ENCODE results near the gene KIF24.
"Not testable (repeated sequence)": the region's sequence is repeated elsewhere in the genome, so short reads cannot be mapped to it uniquely, and the experiment has no call there.

The KIF24 gene

DNA sequence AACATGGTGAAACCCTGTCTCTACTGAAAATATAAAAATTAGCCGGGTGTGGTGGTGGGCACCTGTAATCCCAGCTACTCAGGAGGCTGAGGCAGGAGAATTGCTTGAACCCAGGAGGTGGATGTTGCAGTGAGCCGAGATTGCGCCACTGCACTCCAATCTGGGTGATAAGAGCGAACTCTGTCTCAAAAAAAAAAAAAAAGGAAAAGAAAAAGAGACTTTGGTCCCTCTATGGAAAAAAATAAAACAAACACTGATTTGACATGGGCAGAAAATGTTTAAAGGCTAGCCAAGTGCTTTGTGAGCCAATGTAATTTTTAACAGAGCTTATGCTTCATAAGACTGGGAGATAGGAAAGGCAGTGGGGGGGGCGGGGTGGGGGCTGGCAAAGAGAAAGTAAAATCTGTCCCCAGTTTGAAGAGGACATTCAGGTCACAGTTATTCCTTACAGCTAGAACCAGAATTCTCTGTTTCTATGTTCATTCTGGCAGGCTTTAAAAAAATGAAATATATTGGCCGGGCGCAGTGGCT is 23.1 kb upstream of the KIF24 start:
- H3K4me1 ChIP-seq (ENCODE audit: control insufficient read depth, insufficient read depth, low read length); H3K36me3 ChIP-seq (ENCODE audit: insufficient read depth, low read length); H3K4me2 ChIP-seq (ENCODE audit: low read length); H3K4me3 ChIP-seq (ENCODE audit: low read length); H3K9me3 ChIP-seq (replicated peaks; ENCODE audit: low read length); H3K9ac ChIP-seq (ENCODE audit: low read depth, low read length); H3K27me3 ChIP-seq (ENCODE audit: control insufficient read depth, insufficient read depth, low read length): not testable (repeated sequence)

DNA sequence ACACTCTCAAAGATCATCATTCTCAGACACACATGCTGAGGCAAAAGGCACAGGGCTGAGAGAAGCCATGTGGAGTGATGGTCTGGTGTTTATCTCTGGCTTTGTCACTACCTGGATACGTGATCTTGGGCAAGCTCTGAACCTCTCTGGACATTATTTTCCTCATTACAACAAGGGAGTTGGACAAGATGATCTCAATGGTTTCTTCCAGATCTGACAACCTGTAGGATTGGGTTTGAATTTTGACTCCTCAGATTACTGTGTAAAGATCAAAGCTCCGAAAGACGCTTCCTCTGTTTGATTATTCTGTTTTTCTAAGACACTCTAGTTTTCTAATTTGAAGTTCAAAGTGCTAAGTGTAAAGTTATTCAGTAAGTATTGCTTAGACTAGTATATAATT is 20.3 kb upstream of the KIF24 start:
- Histone ChIP-seq H3K4me3 (ENCODE audit: low read length) (no peak overlapping the region), H3K4me2 (ENCODE audit: low read length) (no peak overlapping the region), H3K27me3 (ENCODE audit: control insufficient read depth, insufficient read depth, low read length) (no peaks in the 10 kb centered on the region), H3K36me3 (ENCODE audit: insufficient read depth, low read length) (no peaks in the 10 kb centered on the region), H3K4me1 (ENCODE audit: control insufficient read depth, insufficient read depth, low read length) (no peaks in the 10 kb centered on the region), H3K9ac (ENCODE audit: low read depth, low read length) (no peak overlapping the region), H3K9me3 (replicated peaks; ENCODE audit: low read length) (no peaks in the 10 kb centered on the region)

DNA sequence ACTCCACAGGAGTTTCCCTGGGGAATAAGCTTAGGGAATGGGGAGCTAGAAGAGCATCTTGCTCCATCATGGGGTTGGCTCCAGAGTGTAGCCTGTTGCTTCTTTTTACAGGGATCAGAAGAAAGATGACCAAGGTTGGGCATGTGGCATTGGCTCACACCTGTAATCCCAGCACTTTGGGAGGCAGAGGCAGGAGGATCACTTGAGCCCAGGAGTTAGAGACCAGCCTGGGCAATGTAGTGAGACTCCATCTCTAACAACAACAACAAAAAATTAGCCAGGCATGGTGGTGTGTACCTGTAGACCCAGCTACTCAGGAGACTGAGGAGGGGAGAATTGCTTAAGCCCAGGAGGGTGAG is 18.7 kb upstream of the KIF24 start:
- Histone ChIP-seq H3K4me3 (ENCODE audit: low read length) (no peak overlapping the region), H3K4me1 (ENCODE audit: control insufficient read depth, insufficient read depth, low read length) (no peaks in the 10 kb centered on the region), H3K36me3 (ENCODE audit: insufficient read depth, low read length) (peaks cover 8% of the 10 kb centered on the region), H3K4me2 (ENCODE audit: low read length) (no peak overlapping the region), H3K9me3 (replicated peaks; ENCODE audit: low read length) (no peaks in the 10 kb centered on the region), H3K27me3 (ENCODE audit: control insufficient read depth, insufficient read depth, low read length) (no peaks in the 10 kb centered on the region), H3K9ac (ENCODE audit: low read depth, low read length) (no peak overlapping the region)

DNA sequence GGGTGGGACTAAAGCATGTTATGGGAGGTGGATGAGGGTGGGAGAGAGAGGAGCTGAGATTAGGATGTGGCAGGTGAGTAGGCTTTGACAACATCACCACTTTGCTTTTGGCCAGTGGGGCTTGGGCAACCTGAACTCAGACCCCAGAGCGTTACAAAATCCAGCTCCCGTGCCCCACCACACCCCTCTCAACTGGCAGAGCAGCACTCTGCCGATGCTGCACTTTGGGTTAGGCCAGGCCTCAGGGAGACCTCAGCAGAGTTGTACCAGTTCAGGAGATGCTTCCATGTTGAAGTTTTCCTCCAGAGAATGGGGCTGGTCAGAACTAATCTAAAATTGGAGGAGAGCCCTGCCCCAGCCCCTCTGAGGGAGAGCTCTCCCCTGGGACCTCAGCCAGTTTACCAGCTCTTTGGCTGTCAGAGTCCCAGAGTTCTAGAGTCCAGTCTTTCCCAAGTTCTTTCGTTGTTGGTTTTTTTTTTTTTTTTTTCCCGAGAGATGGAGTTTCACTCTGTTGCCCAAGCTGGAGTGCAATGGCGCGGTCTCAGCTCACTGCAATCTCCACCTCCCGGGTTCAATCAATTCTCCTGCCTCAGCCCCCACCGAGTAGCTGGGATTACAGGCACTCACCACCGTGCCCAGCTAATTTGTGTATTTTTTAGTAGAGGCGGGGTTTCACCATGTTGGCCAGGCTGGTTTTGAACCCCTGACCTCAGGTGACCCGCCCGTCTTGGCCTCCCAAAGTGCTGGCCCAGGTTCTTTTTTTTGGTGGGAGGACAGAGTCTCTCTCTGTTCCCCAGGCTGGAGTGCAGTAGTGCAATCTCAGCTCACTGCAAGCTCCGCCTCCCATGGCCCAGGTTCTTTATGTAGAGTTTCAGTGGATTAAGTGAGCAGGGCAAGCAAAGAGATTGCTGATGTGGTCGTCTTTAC is 18.1 kb upstream of the KIF24 start:
- H3K9ac ChIP-seq (ENCODE audit: low read depth, low read length) = no peak overlapping the region
- no peak overlapping the region for H3K4me3 ChIP-seq (ENCODE audit: low read length)
- H3K27me3 ChIP-seq (ENCODE audit: control insufficient read depth, insufficient read depth, low read length) = no peaks in the 10 kb centered on the region
- H3K4me2 ChIP-seq (ENCODE audit: low read length) = no peak overlapping the region
- peaks cover 12% of the 10 kb centered on the region for H3K36me3 ChIP-seq (ENCODE audit: insufficient read depth, low read length)
- H3K9me3 ChIP-seq (replicated peaks; ENCODE audit: low read length) = no peaks in the 10 kb centered on the region
- H3K4me1 ChIP-seq (ENCODE audit: control insufficient read depth, insufficient read depth, low read length) = no peaks in the 10 kb centered on the region

DNA sequence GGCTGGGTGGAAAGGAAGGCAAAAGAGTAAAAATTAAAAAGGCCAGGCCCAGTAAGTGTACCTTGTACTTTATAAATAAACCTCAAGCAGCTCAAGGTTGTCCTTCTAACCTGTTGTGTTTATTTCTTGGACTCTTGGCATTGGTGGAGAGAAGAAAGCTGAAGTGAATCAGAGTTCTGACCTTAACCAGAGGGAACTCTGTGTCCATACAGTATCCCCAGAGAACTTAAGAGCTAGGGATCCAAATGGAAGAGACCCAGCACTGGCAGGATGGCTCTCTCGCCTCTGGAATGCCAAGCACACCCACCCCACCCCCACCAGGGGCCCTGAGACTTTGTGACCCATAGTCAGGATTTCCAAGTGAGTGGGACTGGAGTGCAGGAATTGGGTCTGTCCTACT is 14.5 kb upstream of the KIF24 start:
- no peak overlapping the region for H3K9ac ChIP-seq (ENCODE audit: low read depth, low read length)
- H3K4me3 ChIP-seq (ENCODE audit: low read length) = no peak overlapping the region
- H3K4me2 ChIP-seq (ENCODE audit: low read length) = no peak overlapping the region
- no peaks in the 10 kb centered on the region for H3K27me3 ChIP-seq (ENCODE audit: control insufficient read depth, insufficient read depth, low read length)
- H3K36me3 ChIP-seq (ENCODE audit: insufficient read depth, low read length) = peaks cover 27% of the 10 kb centered on the region
- no peaks in the 10 kb centered on the region for H3K9me3 ChIP-seq (replicated peaks; ENCODE audit: low read length)
- H3K4me1 ChIP-seq (ENCODE audit: control insufficient read depth, insufficient read depth, low read length) = no peaks in the 10 kb centered on the region

DNA sequence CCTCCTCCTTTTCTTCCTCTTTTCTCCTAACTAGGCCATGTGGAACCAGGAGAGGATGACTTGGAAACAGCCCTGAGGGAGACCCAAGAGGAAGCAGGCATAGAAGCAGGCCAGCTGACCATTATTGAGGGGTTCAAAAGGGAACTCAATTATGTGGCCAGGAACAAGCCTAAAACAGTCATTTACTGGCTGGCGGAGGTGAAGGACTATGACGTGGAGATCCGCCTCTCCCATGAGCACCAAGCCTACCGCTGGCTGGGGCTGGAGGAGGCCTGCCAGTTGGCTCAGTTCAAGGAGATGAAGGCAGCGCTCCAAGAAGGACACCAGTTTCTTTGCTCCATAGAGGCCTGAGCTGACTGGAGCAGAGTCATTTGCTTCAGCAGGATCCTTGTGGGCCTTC is 14.0 kb upstream of the KIF24 start:
- H3K27me3 ChIP-seq (ENCODE audit: control insufficient read depth, insufficient read depth, low read length) = no peaks in the 10 kb centered on the region
- no peaks in the 10 kb centered on the region for H3K9me3 ChIP-seq (replicated peaks; ENCODE audit: low read length)
- H3K4me3 ChIP-seq (ENCODE audit: low read length) = no peak overlapping the region
- no peak overlapping the region for H3K4me2 ChIP-seq (ENCODE audit: low read length)
- H3K4me1 ChIP-seq (ENCODE audit: control insufficient read depth, insufficient read depth, low read length) = no peaks in the 10 kb centered on the region
- peaks cover 31% of the 10 kb centered on the region for H3K36me3 ChIP-seq (ENCODE audit: insufficient read depth, low read length)
- no peak overlapping the region for H3K9ac ChIP-seq (ENCODE audit: low read depth, low read length)

DNA sequence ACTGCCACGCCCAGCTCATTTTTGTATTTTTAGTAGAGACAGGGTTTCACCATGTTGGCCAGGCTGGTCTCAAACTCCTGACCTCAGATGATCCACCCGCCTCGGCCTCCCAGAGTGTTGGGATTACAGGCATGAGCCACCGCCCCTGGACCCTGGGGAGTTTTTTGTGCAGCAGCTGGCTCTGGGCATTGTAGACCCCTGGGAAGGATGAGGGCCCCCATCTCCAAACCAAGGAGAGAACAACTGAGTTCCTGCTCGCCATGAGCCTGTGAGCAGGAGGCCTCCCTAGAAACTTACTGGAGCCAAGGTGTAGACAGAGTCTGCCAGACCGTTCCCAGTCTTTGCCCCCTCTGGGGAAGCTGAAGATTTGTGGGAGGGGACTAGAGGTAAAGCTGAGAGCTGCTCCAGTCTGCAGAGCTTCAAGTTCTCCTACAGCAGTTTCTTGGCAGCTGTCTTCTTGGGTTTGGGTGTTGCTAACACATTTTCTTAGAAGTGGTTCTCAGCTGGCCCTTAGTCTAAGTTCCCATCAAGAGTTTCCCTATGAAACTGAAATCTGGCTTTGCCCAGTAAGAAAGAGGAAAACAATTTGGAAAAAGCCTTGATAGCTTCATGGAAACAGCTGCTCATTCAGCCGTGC is 12.7 kb upstream of the KIF24 start:
- no peaks in the 10 kb centered on the region for H3K9me3 ChIP-seq (replicated peaks; ENCODE audit: low read length)
- H3K9ac ChIP-seq (ENCODE audit: low read depth, low read length) = no peak overlapping the region
- H3K4me1 ChIP-seq (ENCODE audit: control insufficient read depth, insufficient read depth, low read length) = no peaks in the 10 kb centered on the region
- no peak overlapping the region for H3K4me2 ChIP-seq (ENCODE audit: low read length)
- peaks cover 31% of the 10 kb centered on the region for H3K36me3 ChIP-seq (ENCODE audit: insufficient read depth, low read length)
- H3K4me3 ChIP-seq (ENCODE audit: low read length) = no peak overlapping the region
- H3K27me3 ChIP-seq (ENCODE audit: control insufficient read depth, insufficient read depth, low read length) = no peaks in the 10 kb centered on the region

DNA sequence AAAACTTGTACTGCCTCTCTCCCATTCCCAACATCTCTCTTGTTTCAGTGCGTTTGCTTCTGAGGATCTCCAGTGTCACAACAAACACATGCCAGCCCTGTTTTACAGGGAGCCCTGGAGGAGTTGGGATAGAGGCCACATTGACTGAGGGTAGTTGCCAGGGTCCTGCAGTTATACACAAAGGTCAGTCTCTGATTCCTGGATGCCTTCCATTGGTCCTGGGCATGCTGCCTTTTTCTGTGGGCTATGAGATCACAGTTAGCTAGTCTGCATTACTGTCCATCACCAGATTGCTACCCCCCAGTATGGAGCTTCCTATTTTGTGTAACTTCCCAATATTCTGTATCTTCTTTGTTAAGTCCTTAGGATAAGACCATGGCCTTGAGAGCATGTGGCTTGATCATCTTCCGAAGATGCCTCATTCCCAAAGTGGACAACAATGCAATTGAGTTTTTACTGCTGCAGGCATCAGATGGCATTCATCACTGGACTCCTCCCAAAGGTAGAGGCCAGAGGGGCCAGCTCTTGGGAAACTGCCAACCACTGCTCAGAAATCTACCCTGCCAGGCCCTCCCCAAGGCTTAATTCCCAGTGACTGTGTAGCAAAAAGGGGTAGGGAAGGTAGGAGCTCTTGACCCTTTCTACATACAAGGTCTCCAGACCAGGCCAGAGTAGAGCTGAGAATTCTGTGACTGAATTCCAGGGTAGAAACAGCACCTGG is 9.8 kb upstream of the KIF24 start:
- H3K27me3 ChIP-seq (ENCODE audit: control insufficient read depth, insufficient read depth, low read length) = no peaks in the 10 kb centered on the region
- no peak overlapping the region for H3K4me2 ChIP-seq (ENCODE audit: low read length)
- H3K9me3 ChIP-seq (replicated peaks; ENCODE audit: low read length) = no peaks in the 10 kb centered on the region
- no peak overlapping the region for H3K4me3 ChIP-seq (ENCODE audit: low read length)
- no peaks in the 10 kb centered on the region for H3K4me1 ChIP-seq (ENCODE audit: control insufficient read depth, insufficient read depth, low read length)
- peaks cover 35% of the 10 kb centered on the region for H3K36me3 ChIP-seq (ENCODE audit: insufficient read depth, low read length)
- no peak overlapping the region for H3K9ac ChIP-seq (ENCODE audit: low read depth, low read length)

DNA sequence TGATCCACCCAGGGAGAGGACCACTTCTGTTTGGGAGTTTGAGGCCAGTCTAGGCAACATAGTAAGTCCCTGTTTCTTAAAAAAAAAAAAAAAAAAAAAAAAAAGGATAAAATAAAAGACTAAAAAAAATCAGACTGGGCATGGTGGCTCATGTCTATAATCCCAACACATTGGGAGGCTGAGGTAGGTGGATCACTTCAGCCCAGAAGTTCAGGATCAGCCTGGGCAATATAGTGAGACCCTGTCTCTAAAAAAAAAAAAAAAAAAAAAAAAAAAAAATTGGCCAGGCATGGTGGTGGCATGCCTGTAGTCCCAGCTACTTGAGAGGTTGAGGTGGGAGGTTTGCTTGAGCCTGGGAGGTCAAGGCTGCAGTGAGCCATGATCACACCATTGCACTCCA is 9.0 kb upstream of the KIF24 start:
- H3K9me3 ChIP-seq (replicated peaks; ENCODE audit: low read length); H3K4me2 ChIP-seq (ENCODE audit: low read length); H3K9ac ChIP-seq (ENCODE audit: low read depth, low read length); H3K4me3 ChIP-seq (ENCODE audit: low read length); H3K4me1 ChIP-seq (ENCODE audit: control insufficient read depth, insufficient read depth, low read length); H3K27me3 ChIP-seq (ENCODE audit: control insufficient read depth, insufficient read depth, low read length): not testable (repeated sequence)
- peaks cover 30% of the 10 kb centered on the region for H3K36me3 ChIP-seq (ENCODE audit: insufficient read depth, low read length)

DNA sequence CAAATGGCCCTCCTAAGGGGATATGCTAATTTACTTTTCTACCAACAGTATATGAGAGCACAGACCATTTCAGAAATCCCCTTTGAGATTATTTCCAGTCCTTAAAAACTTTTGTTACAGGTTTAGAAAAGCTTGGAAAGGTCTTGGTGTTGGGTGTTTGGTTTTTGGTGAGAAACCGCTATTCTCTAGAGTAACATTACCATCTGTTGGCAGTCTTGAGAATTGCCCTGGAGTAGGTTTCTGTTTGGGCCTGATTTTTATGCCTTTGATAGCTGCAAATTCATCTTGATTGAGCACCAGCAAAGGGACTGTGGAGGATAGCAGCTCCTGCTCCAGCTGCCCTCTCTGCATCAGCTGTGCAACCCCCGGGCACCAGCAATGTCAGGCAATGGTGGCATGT is 8.3 kb upstream of the KIF24 start:
- no peak overlapping the region for H3K4me2 ChIP-seq (ENCODE audit: low read length)
- H3K9me3 ChIP-seq (replicated peaks; ENCODE audit: low read length) = no peaks in the 10 kb centered on the region
- H3K36me3 ChIP-seq (ENCODE audit: insufficient read depth, low read length) = peaks cover 26% of the 10 kb centered on the region
- H3K27me3 ChIP-seq (ENCODE audit: control insufficient read depth, insufficient read depth, low read length) = no peaks in the 10 kb centered on the region
- no peaks in the 10 kb centered on the region for H3K4me1 ChIP-seq (ENCODE audit: control insufficient read depth, insufficient read depth, low read length)
- no peak overlapping the region for H3K9ac ChIP-seq (ENCODE audit: low read depth, low read length)
- H3K4me3 ChIP-seq (ENCODE audit: low read length) = no peak overlapping the region

DNA sequence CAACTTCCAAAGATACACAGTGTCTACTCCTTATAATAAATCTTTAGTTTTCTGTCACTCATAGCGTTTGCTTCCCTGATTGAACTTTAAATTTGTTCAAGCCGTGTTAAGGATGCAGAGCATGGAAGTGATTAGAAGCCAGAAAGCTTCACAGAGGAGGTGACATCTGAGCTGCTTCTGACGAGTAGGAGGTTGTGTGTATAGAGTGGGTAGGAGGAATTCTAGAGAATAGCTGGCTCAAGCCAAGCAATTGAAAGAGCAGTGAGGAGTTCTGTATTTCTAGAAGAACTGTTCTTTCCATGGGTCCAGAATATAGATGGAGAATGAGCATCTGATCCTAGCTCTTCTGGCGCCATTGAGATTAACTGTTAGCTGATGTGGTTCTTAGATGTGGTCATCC is 6.3 kb upstream of the KIF24 start:
- no peaks in the 10 kb centered on the region for H3K27me3 ChIP-seq (ENCODE audit: control insufficient read depth, insufficient read depth, low read length)
- H3K4me2 ChIP-seq (ENCODE audit: low read length) = no peak overlapping the region
- H3K4me1 ChIP-seq (ENCODE audit: control insufficient read depth, insufficient read depth, low read length) = peaks cover 1% of the 10 kb centered on the region
- no peak overlapping the region for H3K4me3 ChIP-seq (ENCODE audit: low read length)
- H3K9me3 ChIP-seq (replicated peaks; ENCODE audit: low read length) = no peaks in the 10 kb centered on the region
- H3K9ac ChIP-seq (ENCODE audit: low read depth, low read length) = no peak overlapping the region
- H3K36me3 ChIP-seq (ENCODE audit: insufficient read depth, low read length) = peaks cover 17% of the 10 kb centered on the region

All from skeletal muscle satellite cell (primary cell).